GM12865 (cell line): ENCODE data around the gene GDPD5.

Experiments used
- DNase-seq: peaks from one replicate; pipeline ENCODE4 v3.0.0; 2010; ENCODE audit warnings: low read depth
- H3K4me3 ChIP-seq: 2 replicates; pipeline ENCODE4 v1.5.1; 2011; ENCODE audit warnings: mild to moderate bottlenecking, low read depth, low read length, control low read depth
- CTCF ChIP-seq: IDR thresholded peaks from 2 replicates; pipeline ENCODE4 v1.5.1; 2011; ENCODE audit warnings: low read length, control low read depth, low read depth, inconsistent platforms; ENCODE audit not compliant: insufficient read depth; ENCODE audit errors: missing control alignments

Gene GDPD5

GRCh38 chr11:75443043-75443442 is 82.7 kb downstream of the GDPD5 start:
- H3K4me3 ChIP-seq, result no peak overlapping the region
- no peak for DNase-seq
- TF ChIP-seq CTCF, result no peak

- TF ChIP-seq CTCF, result no peak
- H3K4me3 ChIP-seq, result no peak overlapping the region
- no peak for DNase-seq
Observed at GRCh38 chr11:75442161-75442885, 83.4 kb downstream of the GDPD5 start.

- no peak overlapping the region for H3K4me3 ChIP-seq
- TF ChIP-seq CTCF, result no peak
- DNase-seq, result no peak
Observed at GRCh38 chr11:75441804-75442132, 84.0 kb downstream of the GDPD5 start.

- no peak for DNase-seq
- TF ChIP-seq CTCF, result no peak
- no peak overlapping the region for H3K4me3 ChIP-seq
Observed at GRCh38 chr11:75440960-75441803, 84.6 kb downstream of the GDPD5 start.

- DNase-seq, result no peak
- no peak overlapping the region for H3K4me3 ChIP-seq
- TF ChIP-seq CTCF, result no peak
Observed at GRCh38 chr11:75439495-75440120, 86.1 kb downstream of the GDPD5 start.

- H3K4me3 ChIP-seq, result no peak overlapping the region
- DNase-seq, result no peak
- no peak for TF ChIP-seq CTCF
Observed at GRCh38 chr11:75439026-75439425, 86.7 kb downstream of the GDPD5 start.
